K562 (cell line): Measurements from ENCODE around the gene MED12. TPM values are rescaled to one million over a fixed set of nuclear protein-coding genes. Genes with fewer than 3 reads are reported as not detected.

Experiments used
- AFF1 ChIP-seq, 2 experiments: fragments of 450-650 bp; IDR thresholded peaks; 2 replicates each; pipeline ENCODE4 v1.6.1; 2018; ENCODE audit warnings: mild to moderate bottlenecking in 2 of 2, low read depth in 1 of 2; ENCODE audit not compliant: partially characterized antibody in 2 of 2
- CUX1 ChIP-seq: fragments of 200-800 bp; sonication (Bioruptor generic); IDR thresholded peaks from 2 replicates; pipeline ENCODE4 v1.6.1; 2016; ENCODE audit warnings: missing genetic modification characterization, missing compliant biosample characterization
- KLF6 ChIP-seq: fragments of 250-450 bp; sonication (Bioruptor Pico); IDR thresholded peaks from 2 replicates; pipeline ENCODE4 v1.4.0; 2020; ENCODE audit warnings: mild to moderate bottlenecking, moderate library complexity, borderline replicate concordance
- MED1 ChIP-seq: sonication (generic); formaldehyde crosslinking; IDR thresholded peaks from 2 replicates; pipeline ENCODE4 v1.8.1; 2023; ENCODE audit warnings: missing genetic modification reagents, borderline replicate concordance
- polyA plus RNA-seq, 8 experiments: library from polyadenylated mRNA; depleted of rRNA in 4 of 8; stranded (reverse) in 5 of 8; unstranded in 3 of 8; fragments of >200 nt; fragmentation: Nextera tagmentation in 2 of 8; fragmentation: Illumina TruSeq in 1 of 8; extraction: Ambion mirVana in 2 of 8; extraction: Trizol in 1 of 8; gene quantifications; 2 replicates each; pipeline versions ENCODE4 v1.2.1 to v1.2.3, GENCODE V29; 2011 to 2014; ENCODE audit warnings: inconsistent platforms in 1 of 8, missing spikeins in 1 of 8
- total RNA-seq, 7 experiments: library from RNA; depleted of rRNA in 6 of 7; stranded (reverse); fragments of >200 nt in 6 of 7; fragmentation: Illumina TruSeq in 2 of 7; extraction: Trizol in 2 of 7; gene quantifications; 2 replicates each; pipeline versions ENCODE4 v1.2.1 to v1.2.3, GENCODE V29; 2011 to 2021; ENCODE audit warnings: low replicate concordance in 1 of 7
- TF ChIP-seq, protein P1 (sequence below): sonication (generic); formaldehyde crosslinking; IDR thresholded peaks from 2 replicates; pipeline ENCODE4 v1.8.0; 2023; ENCODE audit warnings: missing genetic modification reagents, mild to moderate bottlenecking, borderline replicate concordance

Gene MED12
- total and polyA plus RNA-seq, 9 of the 15 experiments (the other 6 are each of a cell fraction or from before 2014, with no cell fraction given) = 1.6 to 49.7 (median 8.6) TPM

GRCh38 chrX:71095555-71095980 is 22.8 kb upstream of the MED12 start, which contains the start of gene FOXO4 (continued):
- TF ChIP-seq AFF1 (IDR thresholded peaks at IDR 0.05; ENCODE audit: low read depth in 1 of 2, partially characterized antibody in 2 of 2) (peak in 1 of 2 experiments; percentile 92), KLF6 (CRISPR knock-in tag) (no peak), CUX1 (CRISPR knock-in tag) (no peak), MED1 (CRISPR knock-in tag) (no peak)
- TF ChIP-seq, protein P1, sequence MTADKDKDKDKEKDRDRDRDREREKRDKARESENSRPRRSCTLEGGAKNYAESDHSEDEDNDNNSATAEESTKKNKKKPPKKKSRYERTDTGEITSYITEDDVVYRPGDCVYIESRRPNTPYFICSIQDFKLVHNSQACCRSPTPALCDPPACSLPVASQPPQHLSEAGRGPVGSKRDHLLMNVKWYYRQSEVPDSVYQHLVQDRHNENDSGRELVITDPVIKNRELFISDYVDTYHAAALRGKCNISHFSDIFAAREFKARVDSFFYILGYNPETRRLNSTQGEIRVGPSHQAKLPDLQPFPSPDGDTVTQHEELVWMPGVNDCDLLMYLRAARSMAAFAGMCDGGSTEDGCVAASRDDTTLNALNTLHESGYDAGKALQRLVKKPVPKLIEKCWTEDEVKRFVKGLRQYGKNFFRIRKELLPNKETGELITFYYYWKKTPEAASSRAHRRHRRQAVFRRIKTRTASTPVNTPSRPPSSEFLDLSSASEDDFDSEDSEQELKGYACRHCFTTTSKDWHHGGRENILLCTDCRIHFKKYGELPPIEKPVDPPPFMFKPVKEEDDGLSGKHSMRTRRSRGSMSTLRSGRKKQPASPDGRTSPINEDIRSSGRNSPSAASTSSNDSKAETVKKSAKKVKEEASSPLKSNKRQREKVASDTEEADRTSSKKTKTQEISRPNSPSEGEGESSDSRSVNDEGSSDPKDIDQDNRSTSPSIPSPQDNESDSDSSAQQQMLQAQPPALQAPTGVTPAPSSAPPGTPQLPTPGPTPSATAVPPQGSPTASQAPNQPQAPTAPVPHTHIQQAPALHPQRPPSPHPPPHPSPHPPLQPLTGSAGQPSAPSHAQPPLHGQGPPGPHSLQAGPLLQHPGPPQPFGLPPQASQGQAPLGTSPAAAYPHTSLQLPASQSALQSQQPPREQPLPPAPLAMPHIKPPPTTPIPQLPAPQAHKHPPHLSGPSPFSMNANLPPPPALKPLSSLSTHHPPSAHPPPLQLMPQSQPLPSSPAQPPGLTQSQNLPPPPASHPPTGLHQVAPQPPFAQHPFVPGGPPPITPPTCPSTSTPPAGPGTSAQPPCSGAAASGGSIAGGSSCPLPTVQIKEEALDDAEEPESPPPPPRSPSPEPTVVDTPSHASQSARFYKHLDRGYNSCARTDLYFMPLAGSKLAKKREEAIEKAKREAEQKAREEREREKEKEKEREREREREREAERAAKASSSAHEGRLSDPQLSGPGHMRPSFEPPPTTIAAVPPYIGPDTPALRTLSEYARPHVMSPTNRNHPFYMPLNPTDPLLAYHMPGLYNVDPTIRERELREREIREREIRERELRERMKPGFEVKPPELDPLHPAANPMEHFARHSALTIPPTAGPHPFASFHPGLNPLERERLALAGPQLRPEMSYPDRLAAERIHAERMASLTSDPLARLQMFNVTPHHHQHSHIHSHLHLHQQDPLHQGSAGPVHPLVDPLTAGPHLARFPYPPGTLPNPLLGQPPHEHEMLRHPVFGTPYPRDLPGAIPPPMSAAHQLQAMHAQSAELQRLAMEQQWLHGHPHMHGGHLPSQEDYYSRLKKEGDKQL (CRISPR knock-in tag) = no peak
